ENCODE data around the gene P2RY12.

The P2RY12 gene

DNA sequence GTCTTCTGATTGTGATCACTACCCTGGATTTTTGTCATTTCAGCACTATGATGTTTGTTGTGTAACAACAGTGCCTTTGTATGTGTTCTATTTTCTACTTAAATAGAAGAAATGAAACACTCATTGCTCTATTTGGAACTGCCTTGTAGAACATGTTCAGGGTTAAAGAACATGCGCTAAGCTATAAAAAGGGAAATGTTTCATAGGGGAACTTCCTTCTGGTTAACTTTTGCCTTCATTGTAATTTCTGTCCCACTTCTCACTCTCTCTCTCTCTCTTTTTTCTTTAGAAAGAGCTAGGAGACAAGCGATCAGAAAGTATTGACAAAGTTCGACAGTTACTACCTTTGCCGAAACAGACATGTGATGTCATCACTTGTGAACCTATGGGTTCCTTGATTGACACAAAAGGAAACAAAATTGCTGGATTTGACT is at the start of gene P2RY12:
Gene P2RY12 (minus strand): TSS at position 13 of the 434 bp plus-strand sequence. CDS start 45,908 bp downstream, outside the sequence.
- no peak for DNase-seq (ENCODE audit: low read depth)

DNA sequence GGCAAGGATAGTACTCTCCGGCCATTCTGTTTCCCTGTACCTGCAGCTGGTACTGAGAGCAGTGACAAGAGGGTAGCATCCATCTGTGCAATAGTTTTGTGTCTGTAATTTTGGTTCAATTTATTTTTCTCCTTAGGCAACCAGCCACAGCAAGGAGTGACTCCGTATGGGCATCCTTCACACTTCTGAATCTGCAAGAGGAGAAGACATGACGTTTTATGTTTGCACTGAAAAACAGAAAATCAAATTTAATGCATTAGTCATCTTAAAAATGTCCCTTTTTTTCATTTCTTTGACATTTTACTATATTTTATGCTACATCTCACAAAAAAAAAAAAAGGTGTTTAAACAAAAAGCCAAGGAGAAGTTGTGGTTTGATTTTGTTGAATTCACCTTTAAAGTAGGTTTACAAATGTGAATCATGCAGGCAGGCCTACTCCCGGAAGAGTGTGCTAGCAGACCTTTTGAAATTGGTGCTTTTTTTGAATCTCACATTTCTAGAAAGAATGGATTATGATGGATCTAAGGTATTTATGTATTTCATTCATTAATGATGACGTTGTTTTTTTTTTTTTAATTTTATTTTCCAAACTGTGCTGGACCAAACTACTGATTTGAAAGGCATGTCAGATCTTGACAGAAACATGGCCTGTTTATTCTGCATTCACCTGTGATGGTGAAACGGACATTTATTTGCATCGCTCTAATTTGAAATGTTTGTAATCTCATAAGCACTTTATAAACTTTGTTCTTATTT is 48.2 kb upstream of the P2RY12 start:
- no peak for DNase-seq (ENCODE audit: low read depth)

- DNase-seq (ENCODE audit: low read depth), result no peak
Observed at GRCh38 chr3:151431940-151432339, 47.4 kb upstream of the P2RY12 start.

GRCh38 chr3:151430821-151431484 is 46.4 kb upstream of the P2RY12 start:
- no peak for DNase-seq (ENCODE audit: low read depth)

DNA sequence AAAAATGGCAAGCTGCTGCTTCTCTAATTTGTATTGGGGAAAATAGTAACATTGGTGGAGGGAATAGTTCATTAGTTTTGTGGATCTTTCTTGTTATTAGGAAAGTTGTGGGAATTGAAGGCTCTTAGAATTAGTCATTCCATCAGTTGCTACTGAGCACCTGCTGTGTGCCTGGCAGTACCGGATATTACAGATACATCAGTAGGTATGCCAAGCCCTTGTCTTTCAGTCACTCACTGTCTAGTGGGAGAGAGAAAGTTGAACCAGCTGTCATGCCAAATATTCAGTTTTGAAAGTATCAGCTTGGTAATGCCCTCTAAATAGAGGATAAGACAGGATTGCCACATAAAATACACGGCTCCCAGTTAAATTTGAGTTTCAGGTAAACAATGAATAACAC is 43.8 kb upstream of the P2RY12 start:
- DNase-seq (ENCODE audit: low read depth), result no peak

DNA sequence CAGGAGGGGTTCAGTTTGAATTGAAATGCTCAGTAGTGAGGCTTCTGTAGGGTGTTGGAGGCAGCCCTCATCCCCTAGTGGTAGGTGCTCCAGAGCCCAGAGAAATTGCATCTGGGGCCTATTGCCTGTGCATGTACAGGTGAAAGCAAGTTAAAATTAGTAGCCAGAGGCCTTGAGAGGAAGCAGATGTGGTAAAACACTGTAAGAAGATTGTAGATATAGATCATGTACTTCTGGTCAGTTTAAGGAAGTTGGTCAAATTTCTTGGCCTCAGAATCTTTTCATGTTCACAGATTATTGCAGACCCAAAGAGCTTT is 41.7 kb upstream of the P2RY12 start:
- DNase-seq (ENCODE audit: low read depth), result no peak

- no peak for DNase-seq (ENCODE audit: low read depth)
Observed at GRCh38 chr3:151425627-151426340, 41.2 kb upstream of the P2RY12 start.

GRCh38 chr3:151423091-151423490 is 38.5 kb upstream of the P2RY12 start:
- DNase-seq (ENCODE audit: low read depth), result no peak

DNA sequence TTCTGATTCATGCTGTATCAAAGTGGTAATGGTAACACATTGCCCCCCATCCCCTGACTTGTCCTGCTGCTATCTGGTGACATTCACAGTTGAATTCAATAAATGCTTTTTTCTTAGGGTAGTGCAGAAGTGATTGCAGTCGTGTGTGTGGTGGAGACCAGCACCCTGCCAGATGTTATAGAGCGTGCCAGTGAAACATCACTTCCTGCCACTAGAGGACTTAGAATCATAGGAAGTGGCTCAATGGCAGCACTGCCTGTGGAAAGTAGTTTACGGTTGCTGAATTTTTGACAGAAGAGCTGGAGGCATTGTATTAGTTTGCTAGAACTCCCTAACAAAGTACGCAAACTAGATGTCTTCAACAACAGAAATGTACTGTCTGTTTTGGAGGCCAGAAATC is 37.4 kb upstream of the P2RY12 start:
- DNase-seq (ENCODE audit: low read depth), result no peak

GRCh38 chr3:151419806-151420205 is 35.3 kb upstream of the P2RY12 start:
- DNase-seq (ENCODE audit: low read depth), result no peak

DNA sequence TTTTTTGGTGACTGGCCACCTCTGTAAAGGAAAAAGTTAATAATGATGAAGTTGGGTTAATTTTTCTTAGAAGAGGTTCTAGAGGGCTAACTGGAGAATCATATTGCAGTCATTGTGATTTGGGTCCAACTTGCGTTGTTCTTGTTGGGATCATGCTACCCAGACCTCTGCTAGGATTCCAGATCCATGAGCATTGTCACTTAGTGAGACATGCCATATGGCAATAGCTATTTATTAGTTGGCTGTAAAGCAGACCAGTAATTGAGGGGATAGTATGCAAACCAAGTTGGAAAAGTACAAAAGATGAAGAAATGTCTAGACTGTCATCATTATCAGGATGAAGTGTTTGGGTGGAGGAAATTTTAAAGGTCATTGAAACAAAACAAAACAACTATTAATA is 30.7 kb upstream of the P2RY12 start:
- no peak for DNase-seq (ENCODE audit: low read depth)

DNA sequence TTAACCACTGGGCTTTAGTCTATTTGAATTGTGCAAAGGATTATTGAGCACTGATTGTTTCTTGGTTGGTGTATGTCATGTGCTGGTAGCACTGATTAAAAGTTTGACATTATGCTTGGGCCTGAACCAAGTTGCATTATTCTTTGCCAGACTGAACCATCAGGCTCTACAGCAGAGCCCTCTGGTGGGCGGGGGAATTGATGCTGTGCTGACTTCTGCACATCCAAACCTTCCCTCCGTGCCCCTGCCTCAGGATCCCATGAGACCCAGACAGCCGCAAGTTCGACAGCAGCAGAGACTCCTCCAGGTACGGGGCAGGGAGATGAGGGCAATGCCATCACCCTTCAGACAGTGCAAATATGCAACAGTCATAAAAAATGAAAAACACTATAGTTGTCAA is 28.4 kb upstream of the P2RY12 start:
- DNase-seq (ENCODE audit: low read depth), result no peak

GRCh38 chr3:151410891-151411559 is 26.5 kb upstream of the P2RY12 start:
- DNase-seq (ENCODE audit: low read depth), result no peak

DNA sequence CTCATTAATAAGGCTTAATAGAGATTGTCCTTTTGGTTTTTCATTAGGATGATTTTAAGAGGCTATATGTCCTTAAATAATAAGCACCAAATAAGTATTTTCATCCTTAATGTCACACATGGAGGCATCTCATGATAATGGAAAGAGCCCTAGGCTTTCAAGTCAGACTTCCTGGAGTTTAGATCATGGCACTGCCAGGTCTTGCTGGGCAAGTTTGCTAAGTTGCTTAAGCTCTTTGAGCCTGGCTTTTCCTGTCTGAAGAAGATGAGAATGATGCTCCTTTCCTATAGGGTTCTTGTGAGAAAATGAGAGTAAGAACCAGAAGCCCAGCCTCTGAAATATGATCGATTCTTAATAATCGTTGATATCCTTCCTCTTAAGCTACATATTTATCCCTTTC is 23.4 kb upstream of the P2RY12 start:
- no peak for DNase-seq (ENCODE audit: low read depth)

DNA sequence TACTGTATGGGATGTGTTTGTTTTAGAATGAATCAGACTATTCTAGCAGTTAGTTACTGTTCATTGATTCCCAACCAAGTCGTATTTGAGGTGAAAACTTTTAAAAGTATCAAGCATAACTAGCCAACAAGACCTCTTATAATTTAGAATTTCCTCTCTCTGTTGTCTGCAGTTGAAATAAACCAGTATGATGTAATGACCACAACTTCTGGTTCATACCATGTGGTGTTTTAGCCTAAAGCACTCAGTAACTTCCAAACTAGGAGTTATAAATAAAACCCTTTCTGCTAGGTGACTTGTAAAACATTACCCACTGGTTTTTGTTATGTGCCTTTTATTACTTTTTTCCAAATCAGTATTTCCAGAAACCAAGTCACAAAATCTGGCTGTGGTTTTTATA is 19.8 kb upstream of the P2RY12 start:
- DNase-seq (ENCODE audit: low read depth), result peak; percentile 51

DNA sequence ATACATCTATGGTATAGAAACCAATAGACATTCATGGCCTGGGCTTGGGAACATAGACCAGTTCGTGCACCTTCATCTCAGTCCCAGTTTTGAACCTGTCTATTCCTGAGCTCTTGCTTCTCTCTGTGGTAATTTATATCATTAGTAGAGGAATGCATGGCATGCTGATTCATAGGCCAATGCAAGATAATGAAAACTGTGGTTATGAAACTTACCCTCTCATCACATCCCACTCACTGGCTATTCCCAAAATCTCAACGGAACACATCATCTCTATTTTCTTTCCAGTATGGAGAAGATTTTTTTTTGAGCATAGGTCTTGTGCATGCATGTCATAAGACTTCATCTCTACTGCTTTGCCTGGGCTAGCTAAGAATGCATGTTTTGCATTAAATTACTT is 18.7 kb upstream of the P2RY12 start:
- DNase-seq (ENCODE audit: low read depth), result peak; percentile 56

DNA sequence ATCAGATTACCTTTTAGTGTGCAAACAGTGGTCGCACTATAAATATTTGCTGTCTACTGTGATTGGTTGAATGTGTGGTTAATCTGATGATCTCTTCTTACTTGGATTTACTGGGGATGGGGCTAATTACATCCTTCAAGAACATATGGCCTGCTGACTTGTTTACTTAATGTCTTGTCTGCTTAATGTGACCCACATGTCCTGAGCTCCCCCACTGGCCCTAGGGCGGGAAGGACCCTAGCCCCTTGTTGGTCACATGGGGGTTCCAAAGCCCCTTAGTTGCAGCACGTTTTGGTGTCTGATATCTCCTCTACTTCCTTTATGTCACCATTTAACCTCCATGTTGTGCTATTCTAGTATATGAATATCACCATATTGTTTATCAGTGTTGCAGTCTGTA is 17.8 kb upstream of the P2RY12 start:
- no peak for DNase-seq (ENCODE audit: low read depth)

DNA sequence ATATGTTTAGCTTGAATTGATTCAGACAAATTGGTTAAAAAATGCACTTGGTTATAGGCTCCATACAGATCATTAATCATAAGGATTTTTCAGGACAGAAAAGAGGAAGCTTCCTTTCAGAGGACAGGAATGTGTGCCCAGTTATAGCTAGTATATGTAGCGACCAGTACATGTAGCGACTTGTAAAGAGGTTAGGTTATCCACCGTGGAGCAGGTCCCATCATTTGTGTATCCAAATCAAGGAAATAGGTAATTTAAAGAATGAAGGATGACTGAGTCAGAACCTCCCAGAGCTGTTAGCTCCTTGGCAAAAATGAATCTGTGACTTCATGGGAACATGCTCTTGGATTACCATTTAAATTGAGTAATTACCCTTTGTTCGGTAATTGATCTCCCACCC is 15.8 kb upstream of the P2RY12 start:
- DNase-seq (ENCODE audit: low read depth), result no peak

- no peak for DNase-seq (ENCODE audit: low read depth)
Observed at GRCh38 chr3:151398895-151399294, 14.3 kb upstream of the P2RY12 start.

GRCh38 chr3:151395806-151396205 is 11.3 kb upstream of the P2RY12 start:
- DNase-seq (ENCODE audit: low read depth), result no peak

DNA sequence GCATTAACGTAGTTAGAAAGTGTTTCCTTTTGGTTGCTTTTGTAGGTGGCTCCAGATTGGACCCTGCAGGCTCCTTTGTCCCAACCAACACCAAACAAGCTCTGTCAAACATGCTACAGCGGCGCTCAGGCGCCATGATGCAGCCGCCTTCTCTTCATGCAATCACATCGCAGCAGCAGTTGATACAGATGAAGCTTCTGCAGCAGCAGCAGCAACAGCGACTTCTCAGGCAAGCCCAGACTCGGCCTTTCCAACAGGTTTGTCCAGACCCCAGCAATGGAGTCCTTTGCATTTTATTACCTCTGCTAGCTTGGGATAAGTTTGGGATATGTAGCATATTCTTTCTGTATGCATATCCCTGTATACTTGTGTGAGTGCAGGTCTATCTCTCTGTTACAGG is 10.1 kb upstream of the P2RY12 start:
- DNase-seq (ENCODE audit: low read depth), result no peak

DNA sequence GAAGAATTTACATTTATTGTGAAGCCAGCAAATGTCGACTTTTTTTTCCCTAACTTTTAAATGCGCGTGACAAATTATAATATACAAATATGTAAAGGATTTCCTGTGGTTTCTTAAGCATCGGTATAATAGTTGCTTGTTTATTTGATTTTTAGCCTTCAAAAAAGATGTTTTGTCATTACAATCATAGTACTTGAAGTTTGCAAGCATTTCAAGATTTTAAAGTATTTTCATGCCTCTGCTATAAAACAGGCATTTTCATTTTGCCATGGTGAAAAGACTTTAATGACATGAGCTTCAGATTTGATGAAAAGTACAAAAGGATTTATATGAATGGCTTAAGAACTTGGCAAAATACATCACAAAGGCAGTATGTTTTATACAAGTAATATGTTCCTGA is 9.4 kb upstream of the P2RY12 start:
- no peak for DNase-seq (ENCODE audit: low read depth)

All from GM04504 (cell line).